Gastrocnemius medialis (tissue), 4 donors: ENCODE results near the gene E2F3. TPM values are rescaled to one million over a fixed set of nuclear protein-coding genes. Genes with fewer than 3 reads are reported as not detected.

ENCODE experiments used
- ATAC-seq, 2 donors: fragments of 150-250 bp; one replicate each; pipeline ENCODE4 v1.9.1; 2016
- DNase-seq, 2 donors: peaks; one replicate each; pipeline ENCODE4 v3.0.0-alpha.2; 2019
- H3K27ac ChIP-seq, 4 donors: fragments of 200-600 bp; sonication (generic); 1 replicate in 1 of 4; 2 replicates in 3 of 4; pipeline ENCODE4 v1.5.1; 2016 to 2018; ENCODE audit warnings: mild to moderate bottlenecking in 2 of 4, moderate library complexity in 1 of 4
- H3K27me3 ChIP-seq, 3 donors: fragments of 200-600 bp; sonication (generic) in 2 of 3; 1 replicate in 1 of 3; 2 replicates in 2 of 3; pipeline versions ENCODE4 v1.5.1 to v1.6.0; 2016 to 2019; ENCODE audit warnings: mild to moderate bottlenecking in 1 of 3, moderate library complexity in 1 of 3
- H3K36me3 ChIP-seq, 2 donors: fragments of 200-600 bp; sonication (generic) in 1 of 2; one replicate each; pipeline ENCODE4 v1.5.1; 2017 to 2018
- H3K4me1 ChIP-seq, 2 donors: fragments of 200-600 bp; sonication (generic) in 1 of 2; one replicate each; pipeline ENCODE4 v1.5.1; 2016 to 2017; ENCODE audit warnings: mild to moderate bottlenecking in 2 of 2
- H3K4me3 ChIP-seq, 4 donors: fragments of 200-600 bp; sonication (generic) in 3 of 4; 1 replicate in 1 of 4; 2 replicates in 3 of 4; pipeline ENCODE4 v1.5.1; 2016 to 2019; ENCODE audit warnings: mild to moderate bottlenecking in 2 of 4
- H3K9me3 ChIP-seq, 3 donors: fragments of 200-600 bp; sonication (generic) in 2 of 3; 1 replicate in 1 of 3; 2 replicates in 2 of 3; pipeline ENCODE4 v1.5.1; 2016 to 2019
- CTCF ChIP-seq, 5 experiments: fragments of 450-650 bp in 3 of 5; fragments of 200-600 bp in 2 of 5; sonication (generic) in 2 of 5; IDR thresholded peaks in 4 of 5; conservative IDR thresholded peaks in 1 of 5; 1 replicate in 4 of 5; 2 replicates in 1 of 5; pipeline ENCODE4 v1.5.1; 2016 to 2019; ENCODE audit warnings: antibody characterized with exemption in 5 of 5, mild to moderate bottlenecking in 3 of 5, moderate library complexity in 3 of 5
- POLR2A ChIP-seq, 2 donors: fragments of 450-650 bp; IDR thresholded peaks; one replicate each; pipeline ENCODE4 v1.6.1; 2017; ENCODE audit warnings: antibody characterized with exemption in 2 of 2, mild to moderate bottlenecking in 2 of 2, moderate library complexity in 2 of 2
- in situ Hi-C, 4 donors: fragments of 200-750 bp; cut with MboI; loops; one replicate each; pipeline versions ENCODE4 v1.15.0 to v1.8.0; 2017; ENCODE audit warnings: low sequenced_read_pairs in 4 of 4
- intact Hi-C: fragments of 100-400 bp; cut with DNase I; formaldehyde crosslinking; loops from one replicate; pipeline ENCODE4 v1.15.1; 2023; ENCODE audit warnings: low total_unique reads
- total RNA-seq, 4 donors: library from RNA; depleted of rRNA; stranded (reverse); fragments of >200 nt; gene quantifications; one replicate each; pipeline versions ENCODE4 v1.1.0 to v1.2.3, GENCODE V29; 2016

Gene E2F3
- total RNA-seq, 4 donors from 2014 or later, result 5.4 to 13.6 (median 10.7) TPM

- Histone ChIP-seq H3K27me3 (no peaks in the 10 kb centered on the region), H3K4me3 (no peak overlapping the region), H3K27ac (no peak overlapping the region), H3K4me1 (peaks cover 0 to 29% of the 10 kb centered on the region in 2 donors), H3K36me3 (no peaks in the 10 kb centered on the region), H3K9me3 (no peaks in the 10 kb centered on the region)
- intact Hi-C loops, result no loop called here
- no peak for TF ChIP-seq POLR2A (IDR thresholded peaks at IDR 0.05)
- TF ChIP-seq CTCF (IDR thresholded peaks at IDR 0.05 in 4 of 5, conservative IDR thresholded peaks at IDR 0.05 in 1 of 5), result no peak
- in situ Hi-C loops, result no loop called here
- DNase-seq (no peak), ATAC-seq (no peak)
These were observed 47.1 kb downstream of the E2F3 start for GRCh38 chr6:20448828-20449227.

- in situ Hi-C loops (no loop called here), intact Hi-C loops (loop anchor here (2.0 kb wide), 1 partner anchor 74 kb away; no protein-coding TSS in a partner anchor)
- Histone ChIP-seq H3K4me3 (no peak overlapping the region), H3K9me3 (no peaks in the 10 kb centered on the region), H3K27me3 (no peaks in the 10 kb centered on the region), H3K36me3 (no peaks in the 10 kb centered on the region), H3K27ac (no peak overlapping the region), H3K4me1 (peaks cover 0 to 9% of the 10 kb centered on the region in 2 donors)
- TF ChIP-seq POLR2A (IDR thresholded peaks at IDR 0.05), result no peak
- TF ChIP-seq CTCF (IDR thresholded peaks at IDR 0.05 in 4 of 5, conservative IDR thresholded peaks at IDR 0.05 in 1 of 5), result no peak
- DNase-seq, result no peak
- no peak for ATAC-seq
These were observed 52.6 kb downstream of the E2F3 start for GRCh38 chr6:20454204-20454824.

GRCh38 chr6:20455251-20455940 lies 53.7 kb downstream of the E2F3 start:
- H3K27me3 ChIP-seq, result no peaks in the 10 kb centered on the region
- DNase-seq (no peak), ATAC-seq (peak; percentile 18 to 19)
- H3K9me3 ChIP-seq, result no peaks in the 10 kb centered on the region
- TF ChIP-seq CTCF (IDR thresholded peaks at IDR 0.05 in 4 of 5, conservative IDR thresholded peaks at IDR 0.05 in 1 of 5) (no peak), POLR2A (IDR thresholded peaks at IDR 0.05) (no peak)
- H3K4me1 ChIP-seq, result peaks cover 0 to 9% of the 10 kb centered on the region in 2 donors
- H3K36me3 ChIP-seq, result no peaks in the 10 kb centered on the region
- in situ Hi-C loops (no loop called here), intact Hi-C loops (loop anchor here (2.0 kb wide), 1 partner anchor 75 kb away; no protein-coding TSS in a partner anchor)
- H3K27ac ChIP-seq, result no peak overlapping the region
- no peak overlapping the region for H3K4me3 ChIP-seq

GRCh38 chr6:20458027-20458894 lies 56.6 kb downstream of the E2F3 start:
- Histone ChIP-seq H3K27me3 (no peaks in the 10 kb centered on the region), H3K36me3 (no peaks in the 10 kb centered on the region), H3K4me3 (no peak overlapping the region), H3K27ac (no peak overlapping the region), H3K4me1 (peaks cover 0 to 9% of the 10 kb centered on the region in 2 donors), H3K9me3 (no peaks in the 10 kb centered on the region)
- intact Hi-C loops, result no loop called here
- ATAC-seq (no peak), DNase-seq (no peak)
- TF ChIP-seq POLR2A (IDR thresholded peaks at IDR 0.05) (no peak), CTCF (IDR thresholded peaks at IDR 0.05 in 4 of 5, conservative IDR thresholded peaks at IDR 0.05 in 1 of 5) (no peak)
- in situ Hi-C loops, result no loop called here
